ENCODE measurements around the gene ESYT2.
"Not testable (repeated sequence)": the region's sequence is repeated elsewhere in the genome, so short reads cannot be mapped to it uniquely, and the experiment has no call there.

The ESYT2 gene

GRCh38 chr7:158722574-158723237, 106.6 kb downstream of the ESYT2 start:
- DNase-seq, result no peak

GRCh38 chr7:158720112-158720511, 109.2 kb downstream of the ESYT2 start:
- DNase-seq, result no peak

- no peak for DNase-seq
Observed at GRCh38 chr7:158716802-158717201, 112.5 kb downstream of the ESYT2 start.

GRCh38 chr7:158710651-158711102, 118.6 kb downstream of the ESYT2 start:
- DNase-seq, result no peak

- no peak for DNase-seq
Observed at GRCh38 chr7:158707610-158708009, 121.7 kb downstream of the ESYT2 start.

- no peak for DNase-seq
Observed at GRCh38 chr7:158706710-158707590, 122.4 kb downstream of the ESYT2 start.

GRCh38 chr7:158706273-158706704, 123.0 kb downstream of the ESYT2 start:
- DNase-seq, result no peak

GRCh38 chr7:158705234-158705850, 124.0 kb downstream of the ESYT2 start:
- peak; percentile 66 for DNase-seq

GRCh38 chr7:158704524-158705233, 124.6 kb downstream of the ESYT2 start, which contains the start of gene NCAPG2:
Gene NCAPG2, minus strand, starts transcription at chr7:158704804. Its CDS starts 2,905 bp downstream, at chr7:158701899.
- peak; percentile 98 for DNase-seq

- DNase-seq, result not testable (repeated sequence)
Observed at GRCh38 chr7:158703679-158704523, 125.4 kb downstream of the ESYT2 start.

GRCh38 chr7:158702944-158703343, 126.4 kb downstream of the ESYT2 start:
- no peak for DNase-seq

GRCh38 chr7:158702196-158702595, 127.1 kb downstream of the ESYT2 start:
- DNase-seq, result no peak

GRCh38 chr7:158700008-158700407, 129.3 kb downstream of the ESYT2 start:
- no peak for DNase-seq

GRCh38 chr7:158699341-158699740, 130.0 kb downstream of the ESYT2 start:
- DNase-seq, result no peak

- DNase-seq, result no peak
Observed at GRCh38 chr7:158698657-158699195, 130.6 kb downstream of the ESYT2 start.

GRCh38 chr7:158697597-158697996, 131.7 kb downstream of the ESYT2 start:
- DNase-seq, result not testable (repeated sequence)

- peak; percentile 55 for DNase-seq
Observed at GRCh38 chr7:158695726-158696452, 133.4 kb downstream of the ESYT2 start.

- DNase-seq, result no peak
Observed at GRCh38 chr7:158695056-158695455, 134.3 kb downstream of the ESYT2 start.

GRCh38 chr7:158694650-158695049, 134.7 kb downstream of the ESYT2 start:
- DNase-seq, result no peak

- DNase-seq, result no peak
Observed at GRCh38 chr7:158689488-158689887, 139.8 kb downstream of the ESYT2 start.

- DNase-seq, result no peak
Observed at GRCh38 chr7:158687406-158687805, 141.9 kb downstream of the ESYT2 start.

Measured in NCI-H345 (cell line).